OCI-LY7 (cell line): ENCODE results near the gene ZCWPW2. TPM values are rescaled to one million over a fixed set of nuclear protein-coding genes. Genes with fewer than 3 reads are reported as not detected.

ENCODE experiments used
- BruUV-seq: library from RNA; stranded (reverse); fragments of 400-500 nt; replicated peaks from 2 replicates; lab custom pipeline; 2021; lab: Mats Ljungman, UMichigan
- CTCF ChIA-PET: fragments of 300-600 bp; sonication (Branson Sonifier 250); formaldehyde crosslinking; loops from one replicate; lab custom pipeline; 2022; ENCODE audit warnings: antibody characterized with exemption; ENCODE audit not compliant: unreplicated experiment; lab: Charles Lee
- POLR2A ChIA-PET: fragments of 300-600 bp; sonication (Branson Sonifier 250); formaldehyde crosslinking; loops from one replicate; lab custom pipeline; 2022; ENCODE audit warnings: antibody characterized with exemption; lab: Charles Lee
- DNase-seq: peaks from one replicate; pipeline ENCODE4 v3.0.0-alpha.2; 2015; ENCODE audit warnings: low spot score
- H2AFZ ChIP-seq: fragments of 200-600 bp; sonication (generic), shearing (Covaris generic); 2 replicates; pipeline ENCODE4 v1.6.1; 2014; ENCODE audit warnings: mild to moderate bottlenecking, antibody characterized with exemption, low read length, moderate library complexity
- H3K27ac ChIP-seq: fragments of 200-600 bp; sonication (generic); 2 replicates; pipeline ENCODE4 v1.5.1; 2014; ENCODE audit warnings: mixed run types, low read depth, mild to moderate bottlenecking, moderate library complexity, low read length, inconsistent platforms; ENCODE audit not compliant: poor library complexity, severe bottlenecking
- H3K36me3 ChIP-seq: fragments of 200-600 bp; sonication (generic); 2 replicates; pipeline ENCODE4 v1.6.1; 2014; ENCODE audit warnings: mild to moderate bottlenecking, antibody characterized with exemption, low read length, moderate library complexity, mixed read lengths; ENCODE audit not compliant: insufficient read depth
- H3K4me1 ChIP-seq: fragments of 200-600 bp; sonication (generic); 2 replicates; pipeline ENCODE4 v1.5.1; 2014; ENCODE audit warnings: mild to moderate bottlenecking, low read length; ENCODE audit not compliant: insufficient read depth, poor library complexity, severe bottlenecking
- H3K4me2 ChIP-seq: fragments of 200-600 bp; sonication (generic); 2 replicates; pipeline ENCODE4 v1.6.1; 2014; ENCODE audit warnings: mild to moderate bottlenecking, low read length
- H3K4me3 ChIP-seq: fragments of 200-600 bp; sonication (generic); 2 replicates; pipeline ENCODE4 v1.5.1; 2014; ENCODE audit warnings: mild to moderate bottlenecking, low read depth, low read length; ENCODE audit not compliant: poor library complexity, severe bottlenecking
- H3K79me2 ChIP-seq: fragments of 200-600 bp; sonication (generic); 2 replicates; pipeline ENCODE4 v1.6.1; 2016; ENCODE audit warnings: low read depth, mild to moderate bottlenecking, low read length, moderate library complexity, mixed read lengths; ENCODE audit not compliant: insufficient read depth
- H3K9me2 ChIP-seq: fragments of 200-600 bp; sonication (generic); 2 replicates; pipeline ENCODE4 v1.6.1; 2016; ENCODE audit warnings: mild to moderate bottlenecking, low read length, mixed read lengths; ENCODE audit not compliant: insufficient read depth
- H3K9me3 ChIP-seq: fragments of 200-600 bp; sonication (generic); 2 replicates; pipeline ENCODE4 v1.6.1; 2014; ENCODE audit warnings: mild to moderate bottlenecking, mixed run types, low read length, mixed read lengths
- H4K20me1 ChIP-seq: fragments of 200-600 bp; sonication (generic); 2 replicates; pipeline ENCODE4 v1.6.1; 2014; ENCODE audit warnings: mild to moderate bottlenecking, antibody characterized with exemption, low read length, moderate library complexity, mixed read lengths; ENCODE audit not compliant: insufficient read depth
- EZH2phosphoT487 ChIP-seq: fragments of 200-600 bp; sonication (generic); IDR thresholded peaks from 2 replicates; pipeline ENCODE4 v1.6.1; 2018; ENCODE audit warnings: low read depth, borderline replicate concordance, mild to moderate bottlenecking, mixed run types, antibody characterized with exemption, low read length, moderate library complexity, mixed read lengths
- intact Hi-C: fragments of 100-400 bp; cut with micrococcal nuclease; formaldehyde crosslinking; loops from one replicate; pipeline ENCODE4 v1.10.0; 2022; ENCODE audit not compliant: unreplicated experiment
- total RNA-seq, 2 experiments: library from RNA; depleted of rRNA in 1 of 2; stranded (reverse); fragments of >200 nt in 1 of 2; shearing (Covaris generic) in 1 of 2; gene quantifications; 2 replicates each; pipeline ENCODE4 v1.2.3, GENCODE V29; 2014 to 2022
- TF ChIP-seq, protein P1 (sequence below): fragments of 200-600 bp; sonication (generic); conservative IDR thresholded peaks from 2 replicates; pipeline ENCODE4 v1.5.1; 2014; ENCODE audit warnings: mild to moderate bottlenecking, antibody characterized with exemption, low read length, moderate library complexity, mixed read lengths

ZCWPW2 gene
- total RNA-seq, 2 experiments from 2014 or later = 0.32 TPM; not detected in 1

DNA sequence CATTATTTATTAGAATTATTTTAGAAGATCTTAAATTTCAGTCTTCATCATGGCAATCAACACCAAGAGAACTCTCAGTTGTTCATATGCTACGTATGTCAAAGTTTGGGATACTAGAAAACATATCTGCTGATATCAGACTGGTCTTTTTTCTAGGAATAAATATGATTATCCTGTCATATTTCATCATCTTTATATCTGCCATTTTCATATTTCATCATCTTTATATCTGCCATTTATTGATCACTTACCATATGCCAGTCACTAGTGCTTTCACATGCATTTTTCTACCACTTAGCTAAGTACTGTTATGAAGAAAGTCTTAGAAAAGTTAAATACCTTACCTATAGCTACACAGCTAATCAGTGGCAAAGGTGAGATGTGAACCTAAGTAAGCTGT, 2.8 kb upstream of the ZCWPW2 start:
- H4K20me1 ChIP-seq = peaks cover 20% of the 10 kb centered on the region; the same call in 1 of the 2 replicates
- DNase-seq = no peak
- no peak overlapping the region for H2AFZ ChIP-seq
- intact Hi-C loops = loop anchor here (10.0 kb wide), 1 partner anchor 861 kb away; the partner anchor contains the start of gene SLC4A7
- no peaks in the 10 kb centered on the region; the same call in 1 of the 2 replicates for H3K9me2 ChIP-seq
- H3K9me3 ChIP-seq = no peaks in the 10 kb centered on the region
- ChIA-PET POLR2A (interaction anchor here (0.5 to 1.0 kb wide), 2 partner anchors 14 to 36 kb away, joined by 3 to 5 read pairs; no protein-coding TSS in a partner anchor), CTCF (no interaction called here)
- H3K4me1 ChIP-seq = peaks cover 31% of the 10 kb centered on the region
- H3K4me2 ChIP-seq = peak overlapping the region; percentile 87
- no TSS peak for BruUV-seq
- H3K79me2 ChIP-seq = peaks cover 62% of the 10 kb centered on the region; the same call in 1 of the 2 replicates
- H3K27ac ChIP-seq = no peak overlapping the region
- H3K36me3 ChIP-seq = 0 out of 2 replicates have a peak, but pooled peaks cover 7% of the 10 kb centered on the region
- H3K4me3 ChIP-seq = peak overlapping the region; percentile 90
- TF ChIP-seq, protein P1, sequence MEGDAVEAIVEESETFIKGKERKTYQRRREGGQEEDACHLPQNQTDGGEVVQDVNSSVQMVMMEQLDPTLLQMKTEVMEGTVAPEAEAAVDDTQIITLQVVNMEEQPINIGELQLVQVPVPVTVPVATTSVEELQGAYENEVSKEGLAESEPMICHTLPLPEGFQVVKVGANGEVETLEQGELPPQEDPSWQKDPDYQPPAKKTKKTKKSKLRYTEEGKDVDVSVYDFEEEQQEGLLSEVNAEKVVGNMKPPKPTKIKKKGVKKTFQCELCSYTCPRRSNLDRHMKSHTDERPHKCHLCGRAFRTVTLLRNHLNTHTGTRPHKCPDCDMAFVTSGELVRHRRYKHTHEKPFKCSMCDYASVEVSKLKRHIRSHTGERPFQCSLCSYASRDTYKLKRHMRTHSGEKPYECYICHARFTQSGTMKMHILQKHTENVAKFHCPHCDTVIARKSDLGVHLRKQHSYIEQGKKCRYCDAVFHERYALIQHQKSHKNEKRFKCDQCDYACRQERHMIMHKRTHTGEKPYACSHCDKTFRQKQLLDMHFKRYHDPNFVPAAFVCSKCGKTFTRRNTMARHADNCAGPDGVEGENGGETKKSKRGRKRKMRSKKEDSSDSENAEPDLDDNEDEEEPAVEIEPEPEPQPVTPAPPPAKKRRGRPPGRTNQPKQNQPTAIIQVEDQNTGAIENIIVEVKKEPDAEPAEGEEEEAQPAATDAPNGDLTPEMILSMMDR = no peak
- TF ChIP-seq EZH2phosphoT487 = no peak

DNA sequence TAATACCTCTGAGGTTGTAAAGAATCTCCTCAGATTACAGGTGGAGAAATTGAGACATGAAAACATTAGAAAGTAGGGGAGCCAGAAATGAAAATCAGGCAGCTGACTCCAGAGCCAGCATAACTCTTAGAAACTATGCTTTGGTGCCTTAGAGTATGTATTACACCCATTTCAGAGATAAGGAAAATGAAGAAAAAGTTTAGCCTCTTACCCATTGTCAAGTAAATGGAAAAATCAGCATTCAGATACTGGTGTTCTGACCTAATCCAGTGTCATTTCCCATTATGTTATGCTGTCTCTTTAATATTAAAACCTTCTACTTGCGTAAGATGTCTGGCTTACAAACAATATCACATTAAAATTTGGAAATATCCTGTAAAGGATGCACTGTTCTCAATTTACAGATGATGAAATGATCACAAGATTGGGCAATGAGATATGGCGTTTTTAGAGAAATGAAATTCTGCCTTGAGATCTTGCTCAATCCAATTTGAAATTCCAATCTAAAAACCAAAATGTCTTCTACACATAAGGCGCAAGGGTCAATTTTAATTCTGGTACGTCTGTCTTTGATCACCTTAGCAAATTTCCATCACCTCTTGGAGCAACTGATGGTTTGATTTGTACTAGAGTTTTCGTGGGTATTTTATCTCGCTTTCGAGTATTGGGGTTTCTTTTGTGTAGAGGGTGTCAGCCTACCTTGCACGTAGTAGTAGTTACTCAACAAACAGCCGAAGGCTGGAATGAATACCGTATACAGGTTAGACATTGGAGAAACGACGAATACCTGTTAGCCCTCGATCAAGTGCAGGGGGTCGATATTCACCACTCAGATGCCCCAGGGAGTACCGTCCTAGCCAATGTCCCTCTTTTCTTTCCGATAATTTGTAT, 902 bp upstream of the ZCWPW2 start:
- Histone ChIP-seq H2AFZ (peak overlapping the region; percentile 92; the same call in 1 of the 2 replicates), H3K27ac (no peak overlapping the region), H3K4me1 (peaks cover 31% of the 10 kb centered on the region), H3K9me3 (no peaks in the 10 kb centered on the region), H4K20me1 (peaks cover 20% of the 10 kb centered on the region; the same call in 1 of the 2 replicates), H3K9me2 (no peaks in the 10 kb centered on the region; the same call in 1 of the 2 replicates), H3K36me3 (0 out of 2 replicates have a peak, but pooled peaks cover 7% of the 10 kb centered on the region), H3K4me2 (peak overlapping the region; percentile 87), H3K4me3 (peak overlapping the region; percentile 90), H3K79me2 (peaks cover 61% of the 10 kb centered on the region; the same call in 1 of the 2 replicates)
- intact Hi-C loops = loop anchor here (2.0 to 10.0 kb wide), 2 partner anchors 107 to 863 kb away; partner anchors contain the start of genes CMC1 and SLC4A7
- BruUV-seq = TSS peak; percentile 62
- TF ChIP-seq EZH2phosphoT487 = no peak
- TF ChIP-seq, protein P1 = no peak
- ChIA-PET POLR2A (interaction anchor here (1.2 to 4.1 kb wide), 4 partner anchors 9 to 28 kb away, joined by 4 to 15 read pairs (median 6); no protein-coding TSS in a partner anchor), CTCF (no interaction called here)
- no peak for DNase-seq
